Stimulated activated naive CD8-positive, alpha-beta T cell treated with anti-CD3 and anti-CD28 coated beads, Interleukin-15, Interleukin-2, amounts not matched to agents 100 ng/mL and 50 ng/mL, for 24 hours (primary cell): Measurements from ENCODE around the gene HOXC12.

ENCODE experiments used
- H3K27ac Mint-ChIP-seq: one replicate; pipeline ENCODE4 v1.8.0; 2021; ENCODE audit warnings: mild to moderate bottlenecking, mixed read lengths
- H3K27me3 Mint-ChIP-seq: one replicate; pipeline ENCODE4 v1.8.0; 2021; ENCODE audit warnings: mixed read lengths
- H3K36me3 Mint-ChIP-seq: one replicate; pipeline ENCODE4 v1.8.0; 2021; ENCODE audit warnings: low read depth, mixed read lengths
- H3K4me1 Mint-ChIP-seq: one replicate; pipeline ENCODE4 v1.8.0; 2021; ENCODE audit warnings: low read depth, mixed read lengths
- H3K4me3 Mint-ChIP-seq: one replicate; pipeline ENCODE4 v1.8.0; 2021; ENCODE audit warnings: mild to moderate bottlenecking, mixed read lengths
- H3K9me3 Mint-ChIP-seq: one replicate; pipeline ENCODE4 v1.8.0; 2021; ENCODE audit warnings: mixed read lengths

Gene HOXC12

GRCh38 chr12:53937596-53938325 lies 16.9 kb upstream of the HOXC12 start:
- peaks cover 14% of the 10 kb centered on the region for H3K4me1 Mint-ChIP-seq
- no peak overlapping the region for H3K4me3 Mint-ChIP-seq
- no peaks in the 10 kb centered on the region for H3K36me3 Mint-ChIP-seq
- peaks cover 88% of the 10 kb centered on the region for H3K27me3 Mint-ChIP-seq
- no peaks in the 10 kb centered on the region for H3K9me3 Mint-ChIP-seq
- no peak overlapping the region for H3K27ac Mint-ChIP-seq

- H3K27ac Mint-ChIP-seq = no peak within 1 kb of the TSS
- peaks cover 88% of the 10 kb centered on the region for H3K27me3 Mint-ChIP-seq
- H3K4me3 Mint-ChIP-seq = no peak within 1 kb of the TSS
- no peaks in the 10 kb centered on the region for H3K9me3 Mint-ChIP-seq
- H3K36me3 Mint-ChIP-seq = no peaks in the 10 kb centered on the region
- peaks cover 14% of the 10 kb centered on the region for H3K4me1 Mint-ChIP-seq
Measured at GRCh38 chr12:53938326-53939140, 16.2 kb upstream of the HOXC12 start, which contains the start of gene HOXC13. Gene HOXC13, plus strand, starts transcription at chr12:53938831. Its CDS starts 76 bp downstream, at chr12:53938907.

- H3K4me1 Mint-ChIP-seq = peaks cover 14% of the 10 kb centered on the region
- H3K36me3 Mint-ChIP-seq = no peaks in the 10 kb centered on the region
- no peaks in the 10 kb centered on the region for H3K9me3 Mint-ChIP-seq
- H3K27me3 Mint-ChIP-seq = peaks cover 88% of the 10 kb centered on the region
- H3K4me3 Mint-ChIP-seq = no peak overlapping the region
- H3K27ac Mint-ChIP-seq = no peak overlapping the region
Measured at GRCh38 chr12:53939141-53940108, 15.3 kb upstream of the HOXC12 start.

GRCh38 chr12:53940443-53941014 lies 14.2 kb upstream of the HOXC12 start:
- Mint-ChIP-seq H3K36me3 (no peaks in the 10 kb centered on the region), H3K4me1 (peaks cover 8% of the 10 kb centered on the region), H3K4me3 (no peak overlapping the region), H3K9me3 (no peaks in the 10 kb centered on the region), H3K27ac (no peak overlapping the region), H3K27me3 (peaks cover 88% of the 10 kb centered on the region)

GRCh38 chr12:53941187-53941586 lies 13.5 kb upstream of the HOXC12 start:
- H3K4me1 Mint-ChIP-seq = peaks cover 1% of the 10 kb centered on the region
- H3K27me3 Mint-ChIP-seq = peaks cover 88% of the 10 kb centered on the region
- no peak overlapping the region for H3K4me3 Mint-ChIP-seq
- H3K36me3 Mint-ChIP-seq = no peaks in the 10 kb centered on the region
- H3K9me3 Mint-ChIP-seq = no peaks in the 10 kb centered on the region
- H3K27ac Mint-ChIP-seq = no peak overlapping the region

- H3K4me3 Mint-ChIP-seq = no peak overlapping the region
- no peaks in the 10 kb centered on the region for H3K36me3 Mint-ChIP-seq
- no peak overlapping the region for H3K27ac Mint-ChIP-seq
- H3K27me3 Mint-ChIP-seq = peaks cover 89% of the 10 kb centered on the region
- H3K4me1 Mint-ChIP-seq = no peaks in the 10 kb centered on the region
- no peaks in the 10 kb centered on the region for H3K9me3 Mint-ChIP-seq
Measured at GRCh38 chr12:53941750-53942149, 13.0 kb upstream of the HOXC12 start.

- no peak overlapping the region for H3K27ac Mint-ChIP-seq
- H3K4me1 Mint-ChIP-seq = no peaks in the 10 kb centered on the region
- H3K4me3 Mint-ChIP-seq = no peak overlapping the region
- no peaks in the 10 kb centered on the region for H3K9me3 Mint-ChIP-seq
- H3K27me3 Mint-ChIP-seq = peaks cover 87% of the 10 kb centered on the region
- no peaks in the 10 kb centered on the region for H3K36me3 Mint-ChIP-seq
Measured at GRCh38 chr12:53942467-53942997, 12.2 kb upstream of the HOXC12 start.

- H3K4me1 Mint-ChIP-seq = no peaks in the 10 kb centered on the region
- no peaks in the 10 kb centered on the region for H3K9me3 Mint-ChIP-seq
- H3K27ac Mint-ChIP-seq = no peak overlapping the region
- H3K27me3 Mint-ChIP-seq = peaks cover 91% of the 10 kb centered on the region
- H3K36me3 Mint-ChIP-seq = no peaks in the 10 kb centered on the region
- no peak overlapping the region for H3K4me3 Mint-ChIP-seq
Measured at GRCh38 chr12:53944209-53944608, 10.5 kb upstream of the HOXC12 start.

GRCh38 chr12:53944907-53945847 lies 9.5 kb upstream of the HOXC12 start:
- H3K27me3 Mint-ChIP-seq = peaks cover 92% of the 10 kb centered on the region
- no peaks in the 10 kb centered on the region for H3K36me3 Mint-ChIP-seq
- no peaks in the 10 kb centered on the region for H3K9me3 Mint-ChIP-seq
- H3K27ac Mint-ChIP-seq = no peak overlapping the region
- no peaks in the 10 kb centered on the region for H3K4me1 Mint-ChIP-seq
- no peak overlapping the region for H3K4me3 Mint-ChIP-seq

- Mint-ChIP-seq H3K9me3 (no peaks in the 10 kb centered on the region), H3K27me3 (peaks cover 94% of the 10 kb centered on the region), H3K4me3 (no peak overlapping the region), H3K27ac (no peak overlapping the region), H3K4me1 (no peaks in the 10 kb centered on the region), H3K36me3 (no peaks in the 10 kb centered on the region)
Measured at GRCh38 chr12:53947743-53948142, 7.0 kb upstream of the HOXC12 start.

- no peak overlapping the region for H3K27ac Mint-ChIP-seq
Measured at GRCh38 chr12:53948650-53949593, 5.8 kb upstream of the HOXC12 start.

GRCh38 chr12:53949631-53950436 lies 4.9 kb upstream of the HOXC12 start:
- Mint-ChIP-seq H3K36me3 (no peaks in the 10 kb centered on the region), H3K9me3 (no peaks in the 10 kb centered on the region), H3K27me3 (peaks cover 94% of the 10 kb centered on the region), H3K4me3 (no peak overlapping the region), H3K27ac (no peak overlapping the region), H3K4me1 (peaks cover 5% of the 10 kb centered on the region)

More at GRCh38 chr12:53948650-53949593, 5.8 kb upstream of the HOXC12 start:
- Mint-ChIP-seq H3K36me3 (no peaks in the 10 kb centered on the region), H3K4me3 (no peak overlapping the region), H3K27me3 (peaks cover 94% of the 10 kb centered on the region), H3K4me1 (peaks cover 5% of the 10 kb centered on the region), H3K9me3 (no peaks in the 10 kb centered on the region)
